Measurements from ENCODE around the gene PALB2.

DNA sequence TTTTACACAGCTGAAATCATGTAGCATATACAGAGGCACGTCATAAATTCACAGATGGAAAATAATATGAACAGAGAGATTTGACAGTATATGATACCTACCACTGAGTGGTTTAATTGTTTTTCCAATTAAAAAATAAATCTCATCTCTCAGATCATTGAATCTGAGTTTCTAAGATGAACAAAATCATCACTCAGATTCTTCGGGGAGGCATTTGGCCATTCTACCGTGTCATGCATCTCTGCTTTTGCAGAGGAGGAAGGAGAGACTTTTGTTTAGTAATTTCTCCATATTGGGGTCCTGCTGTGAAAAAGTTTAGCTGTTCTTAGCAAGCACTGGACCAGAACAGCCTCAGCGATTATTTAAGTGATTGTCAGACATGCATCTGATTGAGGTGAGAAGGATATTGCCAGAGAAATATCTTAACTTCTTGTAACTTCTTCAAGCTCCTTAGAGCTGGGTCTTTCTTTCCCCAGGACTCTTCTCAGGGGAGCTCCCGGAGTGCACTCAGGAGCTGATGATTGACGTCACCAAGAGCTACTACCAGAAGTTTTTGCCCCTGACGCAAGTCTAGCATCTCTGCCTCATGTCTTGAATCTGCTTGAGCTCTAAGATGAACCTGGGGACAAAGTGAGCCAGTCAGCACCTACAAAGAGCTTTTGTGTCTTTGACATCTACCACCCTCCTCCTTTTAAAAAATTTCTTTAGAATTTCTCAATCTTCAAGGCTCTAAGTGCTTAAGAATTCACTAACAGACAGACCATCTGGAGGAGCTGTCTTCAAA is 25.7 kb upstream of the PALB2 start:
- TF ChIP-seq, protein P1, sequence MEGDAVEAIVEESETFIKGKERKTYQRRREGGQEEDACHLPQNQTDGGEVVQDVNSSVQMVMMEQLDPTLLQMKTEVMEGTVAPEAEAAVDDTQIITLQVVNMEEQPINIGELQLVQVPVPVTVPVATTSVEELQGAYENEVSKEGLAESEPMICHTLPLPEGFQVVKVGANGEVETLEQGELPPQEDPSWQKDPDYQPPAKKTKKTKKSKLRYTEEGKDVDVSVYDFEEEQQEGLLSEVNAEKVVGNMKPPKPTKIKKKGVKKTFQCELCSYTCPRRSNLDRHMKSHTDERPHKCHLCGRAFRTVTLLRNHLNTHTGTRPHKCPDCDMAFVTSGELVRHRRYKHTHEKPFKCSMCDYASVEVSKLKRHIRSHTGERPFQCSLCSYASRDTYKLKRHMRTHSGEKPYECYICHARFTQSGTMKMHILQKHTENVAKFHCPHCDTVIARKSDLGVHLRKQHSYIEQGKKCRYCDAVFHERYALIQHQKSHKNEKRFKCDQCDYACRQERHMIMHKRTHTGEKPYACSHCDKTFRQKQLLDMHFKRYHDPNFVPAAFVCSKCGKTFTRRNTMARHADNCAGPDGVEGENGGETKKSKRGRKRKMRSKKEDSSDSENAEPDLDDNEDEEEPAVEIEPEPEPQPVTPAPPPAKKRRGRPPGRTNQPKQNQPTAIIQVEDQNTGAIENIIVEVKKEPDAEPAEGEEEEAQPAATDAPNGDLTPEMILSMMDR (IDR thresholded peaks at IDR 0.05; ENCODE audit: low read depth, low read length) = no peak
- no peak for TF ChIP-seq EZH2phosphoT487 (IDR thresholded peaks at IDR 0.05; ENCODE audit: low read depth)

All from OCI-LY3 (cell line).